Activated CD4-positive, CD25-positive, alpha-beta regulatory T cell (primary cell): Measurements from ENCODE around the gene MSRB1.

Source experiments
- DNase-seq, 4 experiments: peaks; one replicate each; lab custom pipeline; 2025; lab: John Stamatoyannopoulos, UW

MSRB1 gene

GRCh38 chr16:1942810-1943726 is at the start of gene MSRB1:
Gene MSRB1, minus strand, starts transcription at chr16:1943199. Its CDS starts 43 bp downstream, at chr16:1943156.
- peak; percentile 97 to 99 (median 98) for DNase-seq

DNA sequence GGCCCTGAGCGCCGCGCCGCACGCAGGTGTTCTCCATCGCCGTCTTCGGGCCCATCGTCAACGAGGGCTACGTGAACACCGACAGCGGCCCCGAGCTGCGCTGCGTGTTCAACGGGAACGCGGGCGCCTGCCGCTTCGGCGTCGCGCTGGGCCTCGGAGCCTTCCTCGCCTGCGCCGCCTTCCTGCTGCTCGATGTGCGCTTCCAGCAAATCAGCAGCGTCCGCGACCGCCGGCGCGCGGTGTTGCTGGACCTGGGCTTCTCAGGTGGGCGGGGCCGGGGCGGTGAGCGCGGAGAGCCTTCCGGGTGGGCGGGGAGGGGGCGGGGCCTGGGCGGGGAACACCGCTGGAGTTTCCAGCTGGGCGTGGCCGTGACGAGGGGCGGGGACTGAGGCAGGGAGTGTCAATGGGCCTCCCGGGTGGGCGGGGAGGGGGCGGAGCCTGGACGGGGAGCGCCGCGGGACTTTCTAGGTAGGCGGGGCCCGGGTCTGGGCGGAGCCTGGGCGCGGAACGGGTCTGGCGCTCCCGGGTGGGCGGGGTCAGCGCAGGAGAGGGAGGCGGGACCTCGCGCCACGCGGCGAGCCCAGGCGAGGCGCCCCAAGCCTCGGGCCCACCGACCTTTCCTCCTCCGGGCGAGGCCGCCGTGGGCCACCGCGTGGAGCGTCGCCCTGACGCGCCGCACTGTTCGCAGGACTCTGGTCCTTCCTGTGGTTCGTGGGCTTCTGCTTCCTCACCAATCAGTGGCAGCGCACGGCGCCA is 49.1 kb upstream of the MSRB1 start:
- peak; percentile 97 to 99 (median 98) for DNase-seq

GRCh38 chr16:1991588-1991947 is 48.6 kb upstream of the MSRB1 start:
- no peak for DNase-seq

DNA sequence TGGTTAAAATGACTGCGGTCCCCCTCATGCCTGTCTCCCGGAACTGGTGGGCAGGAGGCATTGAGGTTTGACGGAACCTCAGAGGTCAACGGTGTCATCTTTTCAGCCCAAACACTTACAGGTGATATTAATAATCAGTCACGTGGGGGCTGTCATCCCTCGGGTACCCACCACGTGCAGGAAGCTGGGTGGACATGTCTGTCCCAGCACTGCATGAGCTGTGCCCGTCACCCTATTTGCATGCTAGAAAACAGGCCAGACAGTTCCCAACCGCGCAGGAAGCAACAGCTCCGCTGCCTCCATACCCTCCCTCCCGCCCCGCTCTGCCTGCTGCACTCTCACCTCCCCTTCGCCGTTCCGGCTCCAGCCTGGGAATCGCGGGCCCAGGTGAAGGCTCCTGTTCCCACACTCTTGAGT is 48.1 kb upstream of the MSRB1 start:
- DNase-seq = no peak

DNA sequence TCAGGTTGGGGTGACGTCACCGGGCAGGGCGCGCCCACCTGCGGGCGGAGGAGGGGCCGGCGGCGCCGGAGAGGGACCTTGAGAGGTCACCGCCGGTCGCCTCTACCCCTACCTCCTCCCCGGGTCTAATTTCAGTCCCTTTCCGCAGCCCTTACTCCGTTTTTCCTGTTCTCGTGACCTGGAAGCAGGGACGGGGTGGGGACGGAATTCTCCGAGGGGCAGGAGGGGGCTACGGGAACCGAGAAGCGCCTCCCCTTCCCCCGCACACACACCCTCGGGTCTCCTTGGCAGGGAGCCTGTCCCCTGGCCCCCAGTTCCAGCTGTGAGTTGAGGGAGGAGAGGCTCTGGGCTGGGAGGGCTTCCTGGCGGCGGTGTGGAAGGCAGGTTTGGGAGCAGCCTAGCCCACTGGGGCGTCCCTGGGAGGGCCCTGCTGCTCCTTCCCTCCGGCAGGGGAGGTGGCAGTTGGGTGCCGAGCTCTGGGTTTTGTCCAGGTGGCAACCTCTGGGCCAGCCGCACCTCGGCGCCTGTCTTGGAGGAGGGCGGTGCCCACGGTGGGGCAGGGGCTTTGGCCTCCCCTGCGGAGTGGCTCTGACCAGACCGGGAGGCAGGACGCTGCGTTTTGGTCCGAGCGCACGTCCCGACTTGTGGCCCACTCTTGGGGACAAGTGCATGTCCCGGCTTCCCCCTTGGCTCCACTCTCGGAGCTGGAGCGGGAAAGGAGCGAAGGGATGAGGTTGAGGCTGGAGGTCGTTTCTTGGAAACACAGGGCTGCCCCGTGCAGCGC is 47.5 kb upstream of the MSRB1 start:
- DNase-seq = no peak

DNA sequence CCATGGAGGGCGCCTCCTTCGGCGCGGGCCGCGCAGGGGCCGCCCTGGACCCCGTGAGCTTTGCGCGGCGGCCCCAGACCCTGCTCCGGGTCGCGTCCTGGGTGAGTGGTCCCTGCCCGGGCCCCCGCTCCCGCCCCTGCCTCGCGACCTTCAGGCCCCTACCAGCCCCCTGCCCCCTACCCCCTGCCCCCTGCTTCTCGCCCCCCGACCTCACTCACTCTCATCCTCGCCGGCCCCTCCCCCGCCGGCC is 47.0 kb upstream of the MSRB1 start:
- no peak for DNase-seq

- DNase-seq = no peak
Measured at GRCh38 chr16:1989209-1990100, 46.5 kb upstream of the MSRB1 start, which contains the start of gene SYNGR3. Gene SYNGR3, plus strand, starts transcription at chr16:1989970. Its CDS starts 133 bp downstream, at chr16:1990103.

GRCh38 chr16:1987198-1987597 is 44.2 kb upstream of the MSRB1 start:
- no peak for DNase-seq

GRCh38 chr16:1985466-1986150 is 42.6 kb upstream of the MSRB1 start:
- no peak for DNase-seq

- no peak for DNase-seq
Measured at GRCh38 chr16:1984347-1985225, 41.6 kb upstream of the MSRB1 start.

DNA sequence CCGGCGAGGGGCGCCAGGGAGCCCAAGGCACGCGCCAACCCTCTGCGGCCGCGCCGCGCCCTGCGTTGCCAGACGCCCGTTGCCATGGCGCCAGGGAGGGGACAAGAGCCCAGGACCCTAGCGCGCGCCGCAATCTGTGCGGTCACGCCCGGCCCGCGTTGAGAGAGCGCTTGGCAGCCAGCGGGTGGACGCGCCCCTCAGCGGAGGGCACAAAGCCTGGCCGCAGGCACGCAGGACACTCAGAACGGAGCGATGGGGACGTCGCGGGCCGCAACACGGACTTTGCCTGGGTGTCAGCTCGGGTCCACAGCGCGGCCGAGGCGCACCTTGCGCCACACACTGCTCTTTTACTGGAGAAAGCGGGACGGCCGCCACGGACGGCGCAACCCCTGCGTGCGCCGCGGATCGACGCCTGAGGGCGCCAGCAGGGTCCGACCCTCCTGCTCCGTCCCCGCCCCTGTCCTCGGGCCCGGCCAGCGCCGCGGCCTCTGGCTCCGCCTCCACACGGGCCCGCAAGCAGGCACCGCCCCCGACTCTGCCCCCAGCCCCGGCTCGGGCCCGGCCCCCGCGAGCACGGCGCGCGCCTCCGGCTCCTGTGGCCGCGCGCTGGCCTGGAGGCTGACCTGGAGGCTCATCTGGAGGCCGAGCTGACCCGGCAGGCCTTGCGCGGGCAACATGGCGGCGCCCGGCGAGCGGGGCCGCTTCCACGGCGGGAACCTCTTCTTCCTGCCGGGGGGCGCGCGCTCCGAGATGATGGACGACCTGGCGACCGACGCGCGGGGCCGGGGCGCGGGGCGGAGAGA is 40.7 kb upstream of the MSRB1 start, which contains the start of gene GFER:
GFER (plus strand) TSS at position 650 of the 803 bp plus-strand sequence; CDS start at position 676, 26 bp downstream.
- peak; percentile 34 to 59 (median 44) for DNase-seq

DNA sequence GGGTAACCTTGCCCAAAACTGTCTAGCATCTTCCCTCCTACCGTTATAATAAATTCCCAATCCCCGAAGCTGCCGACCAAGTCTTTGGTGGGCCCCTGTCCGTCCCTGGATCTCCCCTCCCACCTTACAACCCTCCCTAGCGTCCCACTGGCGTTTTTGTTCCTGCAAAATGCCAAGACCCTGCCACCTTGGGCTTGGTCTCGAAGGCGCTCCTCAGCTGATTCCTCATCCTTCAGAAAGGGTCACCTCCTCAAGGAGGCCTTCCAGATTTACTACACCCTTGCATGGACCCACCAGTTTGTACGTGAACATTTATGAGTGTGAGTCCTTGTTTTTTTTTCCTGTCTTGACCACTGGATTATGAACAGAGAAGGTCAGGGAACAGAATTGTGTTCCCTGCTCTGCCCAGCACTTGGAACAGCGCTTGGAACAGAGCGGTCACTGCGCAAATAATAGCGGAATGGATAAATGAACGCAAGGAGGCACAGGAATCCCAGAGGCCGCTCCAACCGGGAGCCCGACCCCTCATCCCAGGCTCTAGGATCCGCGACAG is 40.1 kb upstream of the MSRB1 start:
- no peak for DNase-seq

- no peak for DNase-seq
Measured at GRCh38 chr16:1982013-1982433, 39.0 kb upstream of the MSRB1 start.

DNA sequence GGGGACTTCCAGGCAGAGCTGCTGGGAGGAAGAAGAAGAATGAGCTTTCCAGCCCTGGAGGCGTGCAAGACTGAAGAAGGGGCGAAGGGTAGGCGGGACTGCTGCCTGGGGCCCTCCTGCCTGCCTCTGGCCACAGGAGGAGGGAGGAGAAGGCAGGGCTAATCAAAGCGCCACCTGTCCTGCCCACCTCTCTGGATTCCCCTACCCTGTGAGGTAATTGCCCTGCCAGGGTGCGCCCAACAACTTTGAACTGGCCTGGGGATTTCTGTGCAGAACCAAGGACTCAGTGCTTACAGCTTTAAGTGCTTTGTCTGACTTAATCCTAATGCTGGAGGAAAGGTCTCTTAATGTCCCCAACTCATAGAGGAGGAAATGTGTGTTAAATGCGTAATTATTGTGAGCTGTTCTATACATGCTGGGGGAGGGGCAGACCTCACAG is 38.4 kb upstream of the MSRB1 start, which contains the start of gene NOXO1:
NOXO1 (minus strand) TSS at position 72 of the 439 bp plus-strand sequence. CDS start 290 bp downstream, outside the sequence.
- DNase-seq = no peak

- no peak for DNase-seq
Measured at GRCh38 chr16:1980770-1981087, 37.7 kb upstream of the MSRB1 start.

DNA sequence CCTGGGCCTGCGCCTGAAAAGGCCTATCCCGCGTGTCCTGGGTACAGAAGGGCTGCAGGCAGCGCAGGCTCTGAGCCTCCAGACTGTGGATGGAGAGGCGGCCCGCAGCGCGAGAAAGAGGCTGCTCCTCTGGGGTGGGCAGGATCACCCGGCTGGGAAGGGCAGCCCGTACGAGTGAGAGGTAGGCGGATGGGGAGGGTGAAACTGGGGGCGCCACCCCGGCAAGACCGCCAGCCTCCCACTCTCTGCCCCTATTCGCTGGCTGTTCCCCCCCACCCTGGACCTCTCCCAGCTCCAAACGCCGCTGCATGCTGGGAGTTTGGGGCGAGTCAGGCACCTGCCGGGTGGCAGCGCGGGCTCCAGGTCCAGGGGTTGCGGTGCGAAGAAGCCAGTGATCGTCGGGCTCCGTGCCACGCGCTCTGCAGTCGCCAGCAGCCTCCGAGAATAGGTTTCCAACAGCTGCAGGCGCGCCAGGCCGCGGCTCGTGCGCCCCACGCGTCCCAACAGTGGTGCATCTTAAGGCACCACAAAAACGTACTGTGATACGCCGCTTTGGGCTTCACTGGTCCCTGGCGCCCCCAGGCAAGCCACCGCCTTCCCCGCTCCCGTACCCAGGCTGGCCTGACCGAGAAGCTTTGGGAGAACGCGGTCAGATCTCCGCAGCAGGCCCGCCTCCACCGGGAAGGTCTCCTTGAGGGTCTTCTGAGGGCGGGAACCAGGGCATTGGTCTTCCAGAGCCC is 37.2 kb upstream of the MSRB1 start:
- DNase-seq = no peak

DNA sequence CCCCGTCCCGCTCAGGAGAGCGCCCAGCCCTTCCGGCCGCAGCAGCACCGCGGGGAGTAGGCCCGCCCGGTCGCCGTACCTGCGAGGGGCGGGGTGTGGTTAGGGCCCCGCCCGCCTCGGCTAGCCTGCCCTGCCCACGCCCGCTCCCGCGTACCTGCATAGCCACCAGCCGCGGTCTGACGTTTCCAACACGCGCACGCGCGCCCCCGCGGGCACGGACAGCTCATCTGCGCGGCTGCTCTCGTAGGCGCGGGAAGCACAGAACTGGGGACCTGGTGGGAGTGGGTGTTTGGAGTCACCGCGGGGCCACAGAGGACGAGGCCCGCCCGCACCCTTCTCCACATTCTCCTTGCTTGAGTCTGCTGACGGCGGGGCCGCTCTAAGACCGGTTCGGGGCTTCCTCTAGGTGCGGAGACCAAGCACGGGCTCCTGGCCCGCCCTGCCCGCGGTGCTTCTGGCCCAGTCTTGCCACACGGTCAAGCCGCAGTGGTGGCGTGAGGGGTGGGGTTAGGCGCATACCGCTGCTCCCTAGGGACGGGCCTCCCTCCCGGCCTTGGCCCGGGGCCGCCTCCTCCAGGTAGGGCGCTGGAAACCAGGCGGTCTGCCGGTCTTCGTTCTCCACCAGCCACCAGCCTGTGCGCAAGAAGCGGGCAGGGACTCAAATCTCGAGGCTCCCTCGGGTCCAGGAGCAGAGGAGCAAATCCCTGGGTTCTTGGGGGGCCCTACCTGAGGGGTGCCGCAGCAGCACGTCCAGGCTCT is 36.5 kb upstream of the MSRB1 start:
- no peak for DNase-seq
